ENCODE data around the gene TINAGL1.

The TINAGL1 gene

DNA sequence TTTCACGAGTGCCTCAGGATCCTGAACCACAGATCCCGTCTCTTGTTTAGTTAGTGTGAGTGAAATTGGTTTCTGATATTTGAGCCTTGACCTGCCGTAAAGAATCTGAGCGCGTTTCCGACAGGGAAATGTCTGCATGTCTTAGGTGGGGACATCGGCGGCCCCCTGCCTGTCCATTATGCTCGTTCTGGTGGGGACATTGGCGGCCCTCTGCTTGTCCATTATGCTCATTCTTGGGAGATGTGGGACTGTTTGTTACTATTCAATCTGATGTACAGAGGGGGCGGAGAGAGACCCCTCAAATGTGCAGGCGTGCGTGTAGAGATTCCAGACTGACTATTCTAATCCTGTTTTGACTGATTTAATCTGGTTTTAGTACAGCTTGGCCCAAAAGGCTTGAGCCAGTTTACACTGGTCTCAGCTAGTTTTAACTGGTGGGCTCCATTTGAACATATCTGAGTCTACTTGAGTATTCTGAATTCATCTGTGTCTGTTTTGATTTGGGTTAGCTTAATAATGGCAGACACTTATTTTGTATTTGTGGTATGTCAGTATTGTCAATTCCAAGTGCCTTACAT is 6.6 kb upstream of the TINAGL1 start:
- DNase-seq: no peak

DNA sequence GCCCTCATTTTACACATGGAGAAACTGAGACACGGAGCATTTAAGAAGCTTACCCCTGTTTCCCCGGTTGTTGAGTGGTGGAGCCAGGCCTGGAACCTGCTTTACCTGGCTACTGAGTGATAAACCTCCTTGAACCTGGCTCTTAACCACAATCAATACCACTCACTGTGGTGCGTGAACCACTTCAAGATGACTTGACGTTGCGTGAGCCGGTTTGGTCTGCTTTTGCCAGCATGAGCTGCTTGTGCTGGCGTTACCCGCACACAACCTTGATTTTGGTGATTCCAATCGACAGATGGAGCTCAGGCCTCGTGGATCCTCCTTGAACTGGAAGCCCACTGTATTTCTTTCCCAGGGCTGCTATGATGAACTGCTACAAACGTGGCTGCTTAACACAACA is 6.1 kb upstream of the TINAGL1 start:
- DNase-seq: no peak

DNA sequence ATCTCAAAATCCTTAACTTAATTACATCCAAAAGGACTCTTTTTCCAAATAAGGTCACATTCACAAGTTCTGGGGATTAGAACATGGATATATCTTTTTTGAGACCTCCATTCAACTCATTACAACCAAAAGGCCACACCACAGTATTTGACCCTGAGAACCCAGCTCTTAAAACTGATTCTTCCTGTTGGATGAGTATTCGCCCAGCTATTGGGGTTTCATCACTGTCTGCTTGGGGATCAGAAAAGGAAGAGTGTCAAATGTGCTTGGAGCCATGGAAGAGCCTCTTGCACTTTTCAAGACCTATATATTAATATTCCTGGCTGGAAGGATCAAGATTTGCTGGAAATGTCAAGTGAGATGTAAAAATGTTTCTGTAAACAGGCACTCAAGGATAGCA is 5.4 kb upstream of the TINAGL1 start:
- DNase-seq: no peak

DNA sequence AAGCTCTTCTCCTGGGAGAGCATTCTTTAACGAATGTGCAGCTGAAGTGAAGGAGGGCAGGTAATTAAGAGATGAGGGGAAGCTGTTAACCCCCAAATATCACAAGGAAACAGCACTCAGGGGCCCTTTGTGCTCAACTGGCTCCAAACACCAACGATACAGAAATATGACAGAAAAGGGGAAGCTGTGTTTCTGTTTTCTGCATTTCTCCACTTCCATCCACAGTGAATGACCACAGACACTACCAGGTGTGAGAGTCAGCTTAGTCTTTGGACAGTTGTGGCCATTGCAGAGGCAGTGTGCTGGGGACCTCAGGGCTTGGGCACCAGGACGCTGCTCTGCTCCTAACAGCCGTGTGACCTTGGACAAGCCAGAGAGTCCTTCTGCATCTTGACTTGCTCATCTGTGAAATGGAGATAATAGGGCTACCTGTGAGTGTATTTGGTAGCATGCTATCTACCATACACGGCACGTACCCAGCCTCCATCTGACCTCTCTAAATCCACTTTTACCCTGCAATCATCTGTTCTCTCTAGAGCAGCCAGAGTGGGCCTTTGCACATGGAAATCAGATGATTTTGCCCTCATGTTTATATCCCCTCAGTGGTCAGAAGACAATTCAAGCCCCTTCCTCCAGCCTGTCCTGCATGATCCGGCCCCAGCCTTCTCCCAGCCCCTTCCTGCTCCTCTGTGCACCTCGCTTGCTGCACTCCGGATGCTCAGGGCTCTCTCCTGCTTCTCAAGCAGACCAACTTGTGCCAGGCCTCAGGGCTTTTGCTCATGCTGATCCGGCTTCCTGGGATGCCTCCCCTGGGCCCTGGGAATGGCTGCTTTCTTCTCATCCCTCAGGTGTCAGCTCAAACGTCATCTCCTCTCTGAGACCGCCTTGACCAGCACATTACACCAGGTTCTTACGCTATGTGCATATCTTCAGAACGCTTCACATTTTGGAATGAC is 4.7 kb upstream of the TINAGL1 start:
- DNase-seq: no peak

DNA sequence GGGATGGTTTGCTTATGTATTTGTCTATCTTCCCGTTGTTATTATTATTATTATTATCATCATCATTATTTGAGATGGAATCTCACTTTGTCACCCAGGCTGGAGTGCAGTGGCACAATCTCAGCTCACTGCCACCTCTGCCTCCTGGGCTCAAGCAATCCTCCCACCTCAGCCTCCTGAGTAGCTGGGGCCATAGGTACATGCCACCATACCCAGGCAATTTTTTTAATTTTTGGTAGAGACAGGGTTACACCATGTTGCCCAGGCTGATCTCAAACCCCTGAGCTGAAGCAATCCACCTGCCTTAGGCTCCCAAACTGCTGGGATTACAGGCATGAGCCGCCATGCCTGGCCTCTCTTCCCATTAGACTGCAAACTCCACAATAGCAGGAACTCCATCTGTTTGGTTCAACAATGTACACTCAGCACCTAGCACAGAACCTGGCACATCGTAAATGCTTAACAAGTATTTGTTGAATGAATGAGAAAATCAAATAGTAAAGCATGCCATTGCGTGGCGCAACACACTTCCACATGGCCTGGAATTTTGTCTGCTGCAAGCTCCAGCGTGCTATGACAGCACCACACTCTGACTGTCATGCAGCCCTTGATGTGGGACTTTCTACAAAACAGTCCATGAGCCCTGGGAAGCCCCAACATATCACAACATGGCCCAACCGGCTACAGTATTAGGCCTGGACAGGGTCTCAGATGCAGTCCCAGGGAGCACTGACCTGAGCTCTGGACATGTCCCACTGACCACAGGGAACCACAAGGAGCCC is 3.8 kb upstream of the TINAGL1 start:
- DNase-seq: no peak

DNA sequence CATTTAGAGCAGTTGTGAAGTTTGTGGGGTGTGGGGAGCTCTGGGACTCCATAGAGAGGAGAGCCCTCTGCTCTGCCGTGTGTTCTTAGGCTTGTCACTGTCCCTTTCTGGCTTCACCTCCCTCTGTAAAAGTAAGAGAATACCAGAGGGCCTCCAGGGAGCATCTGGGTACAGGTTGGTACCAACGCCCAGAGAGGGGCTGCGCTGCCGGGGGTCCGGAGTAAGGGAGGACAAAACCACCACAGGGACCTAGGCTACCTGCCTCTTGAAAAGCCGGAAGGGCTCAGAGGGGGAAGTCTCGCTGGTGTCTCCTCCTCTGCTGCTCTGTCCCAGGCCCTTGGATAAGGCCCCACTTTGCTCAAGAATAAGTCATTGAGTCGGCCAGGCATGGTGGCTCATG is 3.1 kb upstream of the TINAGL1 start:
- DNase-seq: no peak

DNA sequence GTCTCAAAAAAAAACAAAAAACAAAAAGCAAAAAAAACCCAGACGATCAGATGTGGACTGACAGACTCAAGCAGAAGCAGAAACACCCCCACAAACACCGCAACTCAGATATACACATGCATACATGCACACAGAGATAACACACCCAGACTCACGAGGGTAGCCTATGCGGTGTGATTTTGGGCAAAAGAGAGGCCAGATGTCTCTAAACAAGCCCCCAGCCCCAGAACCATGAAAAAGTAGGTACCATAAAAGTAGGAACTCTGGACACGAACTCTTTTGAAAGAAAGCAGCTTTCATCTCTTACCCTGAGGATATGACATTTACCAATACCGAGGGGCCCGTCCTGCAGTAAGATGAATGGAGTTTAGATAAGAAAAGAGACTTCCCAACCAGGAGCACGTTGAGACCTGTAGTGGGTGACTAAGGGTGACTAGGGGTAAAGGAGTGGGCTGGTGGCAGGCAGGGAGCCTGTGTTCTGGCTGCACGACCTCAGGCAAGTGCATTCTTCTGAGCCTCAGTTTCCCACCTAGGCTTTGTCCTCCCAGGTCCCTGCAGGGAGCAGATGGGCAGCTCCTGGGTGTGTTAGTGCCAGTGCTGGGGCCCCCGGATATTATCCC is 1.5 kb upstream of the TINAGL1 start:
- DNase-seq: no peak

DNA sequence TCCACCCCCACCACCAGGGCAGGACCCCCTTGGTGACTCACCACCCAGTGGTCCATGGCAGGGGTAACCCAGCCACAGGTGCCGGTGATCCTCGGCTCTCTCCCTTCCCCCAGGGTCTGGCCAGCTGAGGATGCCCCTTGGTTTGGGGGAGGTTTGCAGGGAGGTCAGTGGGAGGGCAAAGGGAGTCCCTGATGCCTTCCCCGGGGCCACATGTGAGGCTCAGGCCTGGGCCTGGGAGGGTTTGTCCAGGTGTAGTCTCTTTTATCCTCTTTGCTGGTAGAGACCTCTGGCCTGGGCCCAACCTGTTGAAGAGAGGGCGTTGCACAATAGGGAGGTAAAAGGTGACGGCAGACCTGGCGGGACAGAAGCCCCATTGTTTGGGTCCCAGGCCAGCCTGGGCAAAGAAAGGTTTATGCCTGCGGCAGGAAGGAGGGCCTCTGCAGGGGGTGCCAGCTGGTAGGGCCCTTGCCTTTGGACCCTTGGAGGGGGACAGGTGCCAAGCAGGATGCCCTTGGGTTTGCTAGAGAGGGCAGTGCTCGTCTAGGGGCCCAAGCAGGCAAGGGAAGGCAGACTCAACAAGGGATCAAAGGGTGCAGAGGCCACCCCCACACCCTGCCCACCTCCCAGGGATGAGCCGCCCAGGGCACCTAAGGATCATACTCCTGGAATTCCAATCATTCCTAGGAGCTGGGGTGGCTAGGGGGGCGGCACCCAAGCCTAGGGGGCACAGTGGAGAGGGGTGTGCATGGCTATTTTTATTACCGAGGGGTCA is 760 bp upstream of the TINAGL1 start:
- DNase-seq: no peak

DNA sequence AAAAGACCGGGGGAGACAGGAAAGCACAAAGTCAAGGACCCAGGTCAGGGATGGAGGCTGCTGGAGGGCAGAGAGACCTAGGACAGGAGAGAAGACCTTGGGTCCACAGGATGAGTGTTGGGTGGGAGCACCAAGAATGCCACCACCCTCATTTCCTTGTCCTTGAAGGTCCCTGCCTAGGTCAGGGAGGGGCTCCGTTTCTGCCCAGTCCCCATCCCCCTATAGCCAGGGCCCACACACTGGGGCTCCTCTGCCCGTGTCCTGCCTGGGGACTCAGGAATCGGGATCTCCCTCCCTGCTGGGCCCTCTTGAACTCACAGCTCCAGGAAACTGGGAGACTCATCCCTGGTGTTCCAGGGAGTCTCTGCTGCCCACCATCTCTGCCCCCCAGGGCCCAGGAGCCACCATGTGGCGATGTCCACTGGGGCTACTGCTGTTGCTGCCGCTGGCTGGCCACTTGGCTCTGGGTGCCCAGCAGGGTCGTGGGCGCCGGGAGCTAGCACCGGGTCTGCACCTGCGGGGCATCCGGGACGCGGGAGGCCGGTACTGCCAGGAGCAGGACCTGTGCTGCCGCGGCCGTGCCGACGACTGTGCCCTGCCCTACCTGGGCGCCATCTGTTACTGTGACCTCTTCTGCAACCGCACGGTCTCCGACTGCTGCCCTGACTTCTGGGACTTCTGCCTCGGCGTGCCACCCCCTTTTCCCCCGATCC is 584 bp downstream of the TINAGL1 start:
- DNase-seq: no peak

DNA sequence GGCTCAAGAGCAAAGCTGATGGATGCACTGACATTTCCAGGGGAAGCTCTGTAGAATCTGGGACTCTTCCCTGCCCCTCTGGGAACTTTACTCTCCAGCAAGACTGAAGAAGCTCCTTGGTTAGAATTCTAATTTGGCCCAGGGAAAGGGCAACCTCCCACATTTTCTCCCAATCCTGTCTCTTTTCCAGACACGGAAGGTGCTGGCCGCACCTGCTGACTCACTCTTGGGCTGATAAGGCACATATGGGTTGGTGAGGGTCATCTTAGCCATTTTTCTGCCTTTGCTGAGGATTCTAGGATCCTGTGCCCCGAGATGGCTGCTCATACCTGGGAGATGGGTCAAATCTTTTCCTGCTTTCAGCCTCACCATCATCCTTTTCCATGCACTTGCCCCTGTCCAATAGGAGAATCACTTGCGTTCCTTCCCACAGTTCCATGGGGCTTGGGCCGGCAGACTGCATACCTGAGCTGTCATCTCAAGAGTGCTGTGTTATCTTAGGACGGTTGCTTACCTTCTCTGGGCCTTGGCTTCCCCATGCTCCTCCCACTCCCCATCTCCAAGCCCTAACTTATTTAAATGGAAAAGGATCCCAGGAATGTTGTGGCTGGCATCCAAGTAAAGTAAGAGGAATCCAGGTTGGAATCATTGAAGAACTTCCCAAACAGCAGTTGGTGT is 1.3 kb downstream of the TINAGL1 start:
- no peak for DNase-seq

DNA sequence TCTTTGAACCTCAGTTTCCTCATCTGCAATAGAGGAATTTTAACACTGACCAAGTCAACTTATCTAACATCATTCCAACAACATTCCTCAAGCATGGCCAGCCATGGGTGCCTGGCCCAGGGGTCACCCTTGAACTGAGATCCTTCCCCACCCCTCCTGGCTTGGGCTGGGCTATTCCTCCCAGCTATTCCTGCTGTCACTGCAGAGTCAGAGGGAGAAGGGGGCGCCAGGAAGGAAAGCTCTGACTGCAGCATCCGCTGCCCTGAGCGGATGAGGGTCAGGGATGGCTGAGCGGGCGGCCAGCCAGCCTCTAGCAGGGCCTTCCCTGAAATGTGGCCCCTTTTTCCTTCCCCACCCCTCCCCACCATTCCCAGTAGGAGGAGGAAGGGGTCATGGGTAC is 3.1 kb downstream of the TINAGL1 start:
- no peak for DNase-seq

DNA sequence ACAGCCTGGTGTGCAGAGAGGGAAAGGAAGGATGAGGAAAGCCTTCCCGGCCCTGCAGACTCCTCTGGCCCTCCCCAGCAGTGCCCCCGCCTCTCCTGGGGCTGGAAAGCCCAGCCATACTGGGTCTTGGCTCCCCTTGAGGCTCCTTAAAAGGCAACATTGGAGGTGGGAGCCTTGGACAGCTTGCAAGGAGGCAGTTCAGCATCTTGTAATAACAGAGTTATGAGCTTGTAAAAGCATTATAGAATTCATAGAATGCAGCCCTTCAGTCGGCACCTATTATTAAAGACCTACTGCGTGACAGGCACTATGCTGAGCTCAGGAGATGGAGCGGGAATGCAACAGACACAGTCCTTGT is 4.2 kb downstream of the TINAGL1 start:
- DNase-seq: no peak

DNA sequence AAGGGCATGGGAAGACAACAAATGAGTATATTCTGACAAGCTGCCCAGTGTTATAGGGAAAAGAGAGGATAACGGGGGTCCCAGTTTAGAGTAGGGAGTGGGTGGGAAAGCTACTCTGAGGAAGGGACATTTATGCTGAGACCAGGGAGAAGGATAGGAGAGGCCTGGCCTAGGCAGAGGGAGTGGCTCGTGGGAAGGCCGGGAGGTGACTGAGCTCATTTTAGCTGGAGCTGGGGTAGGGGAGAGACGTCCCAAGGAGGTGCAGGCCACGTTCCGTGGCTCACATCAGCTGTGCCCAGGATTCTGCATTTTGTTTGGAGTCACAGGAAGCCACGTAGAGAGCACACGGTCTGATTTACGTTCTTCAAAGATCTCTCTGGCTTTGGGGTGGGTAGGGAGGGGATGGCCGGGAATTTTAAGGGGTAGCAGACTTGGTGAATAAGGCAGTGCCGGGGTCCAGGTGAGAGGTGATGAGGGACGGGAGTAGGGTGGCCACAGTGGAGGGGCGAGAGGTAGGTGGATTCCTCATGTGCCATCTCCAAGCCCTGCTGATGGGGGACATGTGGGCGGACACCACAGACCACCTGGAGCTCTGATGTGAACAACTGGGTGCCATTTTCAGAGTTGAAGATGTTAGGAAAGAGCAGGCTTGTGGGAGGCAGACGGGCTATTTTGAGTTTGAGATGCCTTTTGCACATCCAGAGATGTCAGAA is 4.7 kb downstream of the TINAGL1 start:
- DNase-seq: no peak

DNA sequence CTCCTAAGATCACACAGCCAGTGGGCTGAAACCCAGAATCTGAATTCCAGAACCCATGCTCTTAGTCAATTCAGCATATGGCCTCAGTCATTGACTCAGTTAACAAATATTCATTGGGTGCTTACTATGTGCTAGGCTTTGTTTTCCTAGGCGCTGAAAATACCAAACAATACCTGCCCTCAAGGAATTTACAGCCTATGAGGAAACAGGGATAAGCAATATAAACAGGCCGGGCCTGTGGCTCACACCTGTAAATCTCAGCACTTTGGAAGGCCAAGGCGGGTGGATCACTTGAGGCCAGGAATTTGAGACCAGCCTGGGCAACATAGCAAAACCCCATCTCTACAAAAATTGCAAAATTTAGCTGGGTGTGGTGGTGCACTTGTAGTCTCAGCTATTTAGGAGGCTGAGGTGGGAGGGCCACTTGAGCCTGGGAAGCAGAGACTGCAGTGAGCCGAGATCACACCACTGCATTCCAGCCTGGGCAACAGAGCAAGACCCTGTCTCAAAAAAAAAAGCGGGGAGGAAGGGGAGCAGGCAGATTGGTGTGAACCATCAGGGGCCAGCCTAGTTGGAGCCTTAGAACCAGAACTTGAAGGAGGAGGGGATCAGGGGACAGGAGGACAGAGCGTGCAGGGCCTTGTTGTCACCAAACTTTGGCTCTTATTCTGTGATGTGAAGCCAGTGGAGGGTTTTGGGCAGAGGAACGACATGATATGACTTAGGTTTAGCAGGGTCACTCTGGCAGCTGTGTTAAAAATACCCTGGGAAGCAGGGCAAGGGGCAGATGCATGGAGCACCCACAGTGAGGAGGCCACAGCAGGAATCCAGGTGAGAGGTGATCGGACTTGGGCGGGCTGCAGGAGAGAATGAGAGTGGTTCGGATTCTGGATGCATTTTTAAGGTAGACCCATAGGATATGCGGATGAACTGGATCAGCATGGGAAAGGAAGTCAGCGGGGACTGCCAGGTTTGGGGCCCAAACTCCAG is 5.8 kb downstream of the TINAGL1 start:
- DNase-seq: no peak

DNA sequence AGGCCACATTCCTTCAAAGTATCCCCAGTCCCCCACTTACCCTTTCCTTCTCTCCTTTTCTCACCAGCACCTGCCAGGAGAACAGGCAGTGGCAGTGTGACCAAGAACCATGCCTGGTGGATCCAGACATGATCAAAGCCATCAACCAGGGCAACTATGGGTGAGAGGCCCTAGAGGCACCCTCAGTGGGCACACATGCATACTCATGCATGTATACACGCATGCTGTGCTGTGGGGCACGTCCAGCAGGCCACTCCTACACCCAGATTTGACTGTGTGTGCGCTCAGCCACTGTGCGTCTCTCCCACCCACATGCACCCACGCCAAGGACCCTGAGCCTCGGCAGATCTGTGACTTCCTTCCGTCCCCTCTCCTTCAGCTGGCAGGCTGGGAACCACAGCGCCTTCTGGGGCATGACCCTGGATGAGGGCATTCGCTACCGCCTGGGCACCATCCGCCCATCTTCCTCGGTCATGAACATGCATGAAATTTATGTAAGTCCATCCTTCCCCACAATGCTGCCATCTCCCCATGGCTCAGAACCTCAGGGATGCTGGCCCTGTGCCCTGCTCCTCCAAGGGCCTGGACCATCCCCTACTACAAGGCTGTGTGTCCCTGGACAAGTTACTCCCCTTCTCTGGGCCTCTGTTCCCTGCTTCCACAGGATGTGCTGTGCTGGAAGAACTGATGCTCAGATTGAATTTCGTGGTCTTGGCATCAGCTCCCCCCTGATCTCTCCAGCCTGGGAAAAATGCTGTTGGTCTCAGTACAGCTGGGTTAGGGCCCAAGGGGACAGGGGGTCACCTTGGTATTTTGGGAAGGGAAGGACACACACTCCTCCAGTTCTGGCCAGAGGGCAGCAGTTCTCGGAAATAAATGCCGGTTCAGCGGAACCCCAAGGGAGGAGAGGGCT is 7.0 kb downstream of the TINAGL1 start:
- DNase-seq: no peak

DNA sequence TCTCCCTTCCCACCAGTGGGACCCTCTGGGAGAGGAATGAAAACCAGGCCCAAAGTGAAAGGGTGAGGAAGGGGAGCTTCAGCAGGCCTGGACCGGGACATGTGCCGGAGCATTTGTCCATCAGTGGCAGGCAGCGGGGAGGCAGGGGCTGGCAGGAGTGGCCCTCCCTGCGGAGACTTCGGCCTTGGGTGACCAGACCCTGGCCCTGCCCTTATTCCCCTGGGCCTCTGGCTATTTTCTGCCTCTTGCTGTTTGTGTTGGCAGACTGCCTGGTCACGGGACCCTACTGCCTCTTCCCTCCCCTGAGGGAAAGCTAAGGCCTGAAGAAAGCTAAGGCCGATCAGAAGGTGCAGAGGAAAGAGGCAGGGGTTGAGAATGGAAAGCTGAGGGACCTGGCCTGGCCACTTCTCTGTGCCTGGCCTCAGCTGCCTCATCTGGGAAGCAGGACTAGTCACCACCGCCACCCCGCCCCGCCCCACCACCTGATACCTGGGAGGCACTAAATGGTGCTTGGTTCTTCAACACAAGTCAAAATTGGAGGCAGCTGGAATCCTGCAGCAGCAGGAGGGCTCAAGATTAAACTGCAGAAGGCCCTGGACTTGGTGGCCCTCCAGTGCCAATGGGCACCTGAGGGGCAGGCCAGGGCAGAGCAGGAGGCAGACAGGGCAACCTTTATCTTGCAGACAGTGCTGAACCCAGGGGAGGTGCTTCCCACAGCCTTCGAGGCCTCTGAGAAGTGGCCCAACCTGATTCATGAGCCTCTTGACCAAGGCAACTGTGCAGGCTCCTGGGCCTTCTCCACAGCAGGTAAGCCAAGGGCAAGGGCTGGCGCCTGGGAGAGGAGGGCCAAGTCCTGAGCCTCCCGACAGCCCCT is 7.9 kb downstream of the TINAGL1 start:
- no peak for DNase-seq
